Measurements from ENCODE around the gene RAB11FIP4. TPM values are rescaled to one million over a fixed set of nuclear protein-coding genes. Genes with fewer than 3 reads are reported as not detected.

The RAB11FIP4 gene
- total and polyA plus RNA-seq, 10 of the 15 experiments (the other 5 are each of a cell fraction or from before 2014, with no cell fraction given): 1.4 to 27.0 (median 17.6) TPM

DNA sequence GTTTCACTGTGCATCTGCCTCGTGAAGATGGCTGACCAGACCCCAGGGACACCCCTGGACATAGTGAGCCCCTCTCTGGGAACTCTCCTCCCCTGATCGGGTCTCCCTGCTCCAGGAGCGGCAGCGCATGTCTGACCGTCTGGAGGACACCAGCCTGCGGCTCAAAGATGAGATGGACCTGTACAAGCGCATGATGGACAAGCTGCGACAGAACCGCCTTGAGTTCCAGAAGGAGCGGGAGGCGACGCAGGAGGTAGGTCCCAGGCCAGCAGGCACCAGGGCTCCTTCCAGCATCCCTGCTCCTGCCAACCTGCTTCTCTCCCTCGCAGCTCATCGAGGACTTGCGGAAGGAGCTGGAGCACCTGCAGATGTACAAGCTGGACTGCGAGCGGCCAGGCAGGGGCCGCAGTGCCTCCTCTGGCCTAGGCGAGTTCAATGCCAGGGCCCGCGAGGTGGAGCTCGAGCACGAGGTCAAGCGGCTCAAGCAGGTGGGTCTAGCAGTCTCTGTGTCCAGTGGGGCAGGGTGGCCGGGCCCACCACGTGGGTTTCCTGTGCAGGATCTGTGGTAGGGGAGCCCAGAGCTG lies 136.9 kb downstream of the RAB11FIP4 start (continued):
- TF ChIP-seq, protein P1, sequence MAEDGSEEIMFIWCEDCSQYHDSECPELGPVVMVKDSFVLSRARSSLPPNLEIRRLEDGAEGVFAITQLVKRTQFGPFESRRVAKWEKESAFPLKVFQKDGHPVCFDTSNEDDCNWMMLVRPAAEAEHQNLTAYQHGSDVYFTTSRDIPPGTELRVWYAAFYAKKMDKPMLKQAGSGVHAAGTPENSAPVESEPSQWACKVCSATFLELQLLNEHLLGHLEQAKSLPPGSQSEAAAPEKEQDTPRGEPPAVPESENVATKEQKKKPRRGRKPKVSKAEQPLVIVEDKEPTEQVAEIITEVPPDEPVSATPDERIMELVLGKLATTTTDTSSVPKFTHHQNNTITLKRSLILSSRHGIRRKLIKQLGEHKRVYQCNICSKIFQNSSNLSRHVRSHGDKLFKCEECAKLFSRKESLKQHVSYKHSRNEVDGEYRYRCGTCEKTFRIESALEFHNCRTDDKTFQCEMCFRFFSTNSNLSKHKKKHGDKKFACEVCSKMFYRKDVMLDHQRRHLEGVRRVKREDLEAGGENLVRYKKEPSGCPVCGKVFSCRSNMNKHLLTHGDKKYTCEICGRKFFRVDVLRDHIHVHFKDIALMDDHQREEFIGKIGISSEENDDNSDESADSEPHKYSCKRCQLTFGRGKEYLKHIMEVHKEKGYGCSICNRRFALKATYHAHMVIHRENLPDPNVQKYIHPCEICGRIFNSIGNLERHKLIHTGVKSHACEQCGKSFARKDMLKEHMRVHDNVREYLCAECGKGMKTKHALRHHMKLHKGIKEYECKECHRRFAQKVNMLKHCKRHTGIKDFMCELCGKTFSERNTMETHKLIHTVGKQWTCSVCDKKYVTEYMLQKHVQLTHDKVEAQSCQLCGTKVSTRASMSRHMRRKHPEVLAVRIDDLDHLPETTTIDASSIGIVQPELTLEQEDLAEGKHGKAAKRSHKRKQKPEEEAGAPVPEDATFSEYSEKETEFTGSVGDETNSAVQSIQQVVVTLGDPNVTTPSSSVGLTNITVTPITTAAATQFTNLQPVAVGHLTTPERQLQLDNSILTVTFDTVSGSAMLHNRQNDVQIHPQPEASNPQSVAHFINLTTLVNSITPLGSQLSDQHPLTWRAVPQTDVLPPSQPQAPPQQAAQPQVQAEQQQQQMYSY (CRISPR knock-in tag; IDR thresholded peaks at IDR 0.05): no peak
- no peak for TF ChIP-seq STAT1 (conservative IDR thresholded peaks at IDR 0.05)
- TF ChIP-seq HCFC1 (IDR thresholded peaks at IDR 0.05; ENCODE audit: low read length): no peak
- TF ChIP-seq, protein P2, sequence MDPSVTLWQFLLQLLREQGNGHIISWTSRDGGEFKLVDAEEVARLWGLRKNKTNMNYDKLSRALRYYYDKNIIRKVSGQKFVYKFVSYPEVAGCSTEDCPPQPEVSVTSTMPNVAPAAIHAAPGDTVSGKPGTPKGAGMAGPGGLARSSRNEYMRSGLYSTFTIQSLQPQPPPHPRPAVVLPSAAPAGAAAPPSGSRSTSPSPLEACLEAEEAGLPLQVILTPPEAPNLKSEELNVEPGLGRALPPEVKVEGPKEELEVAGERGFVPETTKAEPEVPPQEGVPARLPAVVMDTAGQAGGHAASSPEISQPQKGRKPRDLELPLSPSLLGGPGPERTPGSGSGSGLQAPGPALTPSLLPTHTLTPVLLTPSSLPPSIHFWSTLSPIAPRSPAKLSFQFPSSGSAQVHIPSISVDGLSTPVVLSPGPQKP (IDR thresholded peaks at IDR 0.05; ENCODE audit: low read depth, low read length): no peak
- TF ChIP-seq YY1 (IDR thresholded peaks at IDR 0.05; ENCODE audit: low read depth, low read length): no peak
- TF ChIP-seq, protein P3, sequence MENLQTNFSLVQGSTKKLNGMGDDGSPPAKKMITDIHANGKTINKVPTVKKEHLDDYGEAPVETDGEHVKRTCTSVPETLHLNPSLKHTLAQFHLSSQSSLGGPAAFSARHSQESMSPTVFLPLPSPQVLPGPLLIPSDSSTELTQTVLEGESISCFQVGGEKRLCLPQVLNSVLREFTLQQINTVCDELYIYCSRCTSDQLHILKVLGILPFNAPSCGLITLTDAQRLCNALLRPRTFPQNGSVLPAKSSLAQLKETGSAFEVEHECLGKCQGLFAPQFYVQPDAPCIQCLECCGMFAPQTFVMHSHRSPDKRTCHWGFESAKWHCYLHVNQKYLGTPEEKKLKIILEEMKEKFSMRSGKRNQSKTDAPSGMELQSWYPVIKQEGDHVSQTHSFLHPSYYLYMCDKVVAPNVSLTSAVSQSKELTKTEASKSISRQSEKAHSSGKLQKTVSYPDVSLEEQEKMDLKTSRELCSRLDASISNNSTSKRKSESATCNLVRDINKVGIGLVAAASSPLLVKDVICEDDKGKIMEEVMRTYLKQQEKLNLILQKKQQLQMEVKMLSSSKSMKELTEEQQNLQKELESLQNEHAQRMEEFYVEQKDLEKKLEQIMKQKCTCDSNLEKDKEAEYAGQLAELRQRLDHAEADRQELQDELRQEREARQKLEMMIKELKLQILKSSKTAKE (IDR thresholded peaks at IDR 0.05; ENCODE audit: low read depth, poor library complexity, severe bottlenecking): no peak
- TF ChIP-seq TAF1 (IDR thresholded peaks at IDR 0.05; ENCODE audit: borderline replicate concordance, low read depth, low read length): no peak
- TF ChIP-seq SP1 (IDR thresholded peaks at IDR 0.05; ENCODE audit: low read depth, low read length): no peak
- TF ChIP-seq ETV6 (conservative IDR thresholded peaks at IDR 0.05 in 1 of 2, IDR thresholded peaks at IDR 0.05 in 1 of 2; ENCODE audit: borderline replicate concordance in 1 of 2, low read depth in 1 of 2): no peak
- TF ChIP-seq MYC (IDR thresholded peaks at IDR 0.05; ENCODE audit: insufficient read depth, insufficient read length, insufficient replicate concordance, low read length, severe bottlenecking): no peak
- TF ChIP-seq, protein P4, sequence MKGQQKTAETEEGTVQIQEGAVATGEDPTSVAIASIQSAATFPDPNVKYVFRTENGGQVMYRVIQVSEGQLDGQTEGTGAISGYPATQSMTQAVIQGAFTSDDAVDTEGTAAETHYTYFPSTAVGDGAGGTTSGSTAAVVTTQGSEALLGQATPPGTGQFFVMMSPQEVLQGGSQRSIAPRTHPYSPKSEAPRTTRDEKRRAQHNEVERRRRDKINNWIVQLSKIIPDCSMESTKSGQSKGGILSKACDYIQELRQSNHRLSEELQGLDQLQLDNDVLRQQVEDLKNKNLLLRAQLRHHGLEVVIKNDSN (IDR thresholded peaks at IDR 0.05; ENCODE audit: borderline replicate concordance, extremely low read length, insufficient read depth, low read depth, low read length): no peak
- TF ChIP-seq BMI1 (IDR thresholded peaks at IDR 0.05; ENCODE audit: borderline replicate concordance): no peak
- TF ChIP-seq FOS (IDR thresholded peaks at IDR 0.05; ENCODE audit: borderline replicate concordance, extremely low read depth, insufficient read length): no peak
